AG09309 (cell line): ENCODE results near the gene MAST4.

Experiments used
- DNase-seq: peaks from one replicate; pipeline ENCODE4 v3.0.0-alpha.2; 2010; ENCODE audit warnings: low read depth
- H3K4me3 ChIP-seq: 2 replicates; pipeline ENCODE4 v1.5.1; 2011; ENCODE audit warnings: mild to moderate bottlenecking, low read depth, low read length, moderate library complexity; ENCODE audit not compliant: control insufficient read depth
- TF ChIP-seq, protein P1 (sequence below): IDR thresholded peaks from 2 replicates; pipeline ENCODE4 v1.5.1; 2011; ENCODE audit warnings: mild to moderate bottlenecking, low read depth, low read length, inconsistent platforms; ENCODE audit not compliant: insufficient read depth, control insufficient read depth; ENCODE audit errors: missing control alignments

The MAST4 gene

DNA sequence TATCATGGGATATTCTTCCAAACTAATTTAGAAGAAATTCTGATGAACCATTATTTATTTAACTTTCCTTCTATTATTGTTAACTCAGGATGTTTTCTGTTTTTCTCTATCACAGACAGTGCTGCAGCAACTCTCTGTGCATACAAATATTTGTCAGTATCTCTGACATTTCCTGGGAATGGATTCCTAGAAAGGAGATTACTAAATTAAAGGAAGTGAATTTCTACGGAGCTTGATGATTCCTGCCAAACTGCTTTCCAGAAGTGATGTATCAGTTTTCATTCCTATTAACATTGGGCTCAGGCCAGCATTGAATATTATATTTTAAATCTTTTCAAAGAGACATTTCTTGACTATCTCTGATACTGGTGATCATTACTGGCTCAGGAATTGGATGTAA is 26.0 kb upstream of the MAST4 start:
- no peak for DNase-seq
- TF ChIP-seq, protein P1, sequence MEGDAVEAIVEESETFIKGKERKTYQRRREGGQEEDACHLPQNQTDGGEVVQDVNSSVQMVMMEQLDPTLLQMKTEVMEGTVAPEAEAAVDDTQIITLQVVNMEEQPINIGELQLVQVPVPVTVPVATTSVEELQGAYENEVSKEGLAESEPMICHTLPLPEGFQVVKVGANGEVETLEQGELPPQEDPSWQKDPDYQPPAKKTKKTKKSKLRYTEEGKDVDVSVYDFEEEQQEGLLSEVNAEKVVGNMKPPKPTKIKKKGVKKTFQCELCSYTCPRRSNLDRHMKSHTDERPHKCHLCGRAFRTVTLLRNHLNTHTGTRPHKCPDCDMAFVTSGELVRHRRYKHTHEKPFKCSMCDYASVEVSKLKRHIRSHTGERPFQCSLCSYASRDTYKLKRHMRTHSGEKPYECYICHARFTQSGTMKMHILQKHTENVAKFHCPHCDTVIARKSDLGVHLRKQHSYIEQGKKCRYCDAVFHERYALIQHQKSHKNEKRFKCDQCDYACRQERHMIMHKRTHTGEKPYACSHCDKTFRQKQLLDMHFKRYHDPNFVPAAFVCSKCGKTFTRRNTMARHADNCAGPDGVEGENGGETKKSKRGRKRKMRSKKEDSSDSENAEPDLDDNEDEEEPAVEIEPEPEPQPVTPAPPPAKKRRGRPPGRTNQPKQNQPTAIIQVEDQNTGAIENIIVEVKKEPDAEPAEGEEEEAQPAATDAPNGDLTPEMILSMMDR: no peak
- no peak overlapping the region for H3K4me3 ChIP-seq

DNA sequence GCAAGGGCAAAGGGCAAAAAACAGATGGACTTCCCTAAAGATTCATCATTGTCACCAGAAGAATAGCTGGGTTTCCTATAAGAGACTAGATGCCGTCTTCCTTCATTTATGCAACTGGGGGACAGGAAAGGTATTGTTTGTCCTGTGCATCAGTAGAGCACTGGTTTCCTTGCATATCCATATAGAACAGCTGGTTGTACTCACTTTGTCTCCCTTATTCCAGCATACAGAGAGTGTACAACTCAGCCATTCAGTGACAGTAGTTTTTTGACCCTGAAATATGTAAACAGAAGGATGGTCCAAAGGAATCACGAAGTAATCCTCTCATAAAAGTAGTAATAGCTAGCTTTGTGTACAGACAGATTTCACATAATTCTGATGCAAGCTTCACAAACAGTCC is 22.5 kb upstream of the MAST4 start:
- H3K4me3 ChIP-seq: no peak overlapping the region
- TF ChIP-seq, protein P1: no peak
- no peak for DNase-seq

GRCh38 chr5:66582499-66583165 is 13.6 kb upstream of the MAST4 start:
- TF ChIP-seq, protein P1: no peak
- no peak for DNase-seq
- H3K4me3 ChIP-seq: no peak overlapping the region

DNA sequence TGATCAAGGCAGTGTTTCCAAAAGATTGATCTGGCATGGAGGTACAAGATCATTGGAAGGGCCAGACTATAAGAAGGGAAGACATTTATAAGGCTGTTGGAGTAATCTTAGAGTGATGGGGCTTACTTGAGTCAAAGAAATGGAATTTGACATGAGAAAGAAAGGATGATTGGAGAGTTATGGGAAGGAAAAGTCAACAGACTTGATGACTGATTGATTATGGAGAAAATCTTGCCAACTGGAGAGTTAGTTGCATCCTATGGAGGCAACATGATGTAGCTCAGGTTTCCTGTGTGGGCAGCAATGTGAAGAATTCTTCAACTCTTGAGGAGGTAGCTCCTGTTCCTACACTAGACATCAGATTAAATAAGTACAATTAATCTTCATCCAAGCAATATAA is 10.9 kb upstream of the MAST4 start:
- no peak for DNase-seq
- H3K4me3 ChIP-seq: no peak overlapping the region
- TF ChIP-seq, protein P1: no peak

DNA sequence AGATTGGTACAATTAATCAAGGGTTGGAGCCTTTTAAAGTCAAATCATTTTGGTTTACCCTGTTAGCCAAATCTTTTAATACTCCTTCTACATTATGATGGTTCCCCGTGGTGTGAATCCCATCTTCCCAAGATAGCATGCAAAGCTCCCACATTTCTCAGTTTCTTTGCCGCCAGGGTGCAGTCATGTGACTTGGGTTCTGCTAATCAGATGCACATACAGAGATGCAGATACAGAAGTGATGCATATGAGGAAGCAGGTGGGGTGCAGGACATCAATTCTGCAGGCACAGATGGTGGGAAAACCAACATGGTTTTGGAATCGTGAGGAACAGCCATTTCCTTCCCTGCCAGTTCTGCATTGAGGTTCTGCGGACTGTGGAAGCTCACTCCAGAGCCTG is 8.4 kb upstream of the MAST4 start:
- H3K4me3 ChIP-seq: no peak overlapping the region
- DNase-seq: no peak
- TF ChIP-seq, protein P1: no peak

DNA sequence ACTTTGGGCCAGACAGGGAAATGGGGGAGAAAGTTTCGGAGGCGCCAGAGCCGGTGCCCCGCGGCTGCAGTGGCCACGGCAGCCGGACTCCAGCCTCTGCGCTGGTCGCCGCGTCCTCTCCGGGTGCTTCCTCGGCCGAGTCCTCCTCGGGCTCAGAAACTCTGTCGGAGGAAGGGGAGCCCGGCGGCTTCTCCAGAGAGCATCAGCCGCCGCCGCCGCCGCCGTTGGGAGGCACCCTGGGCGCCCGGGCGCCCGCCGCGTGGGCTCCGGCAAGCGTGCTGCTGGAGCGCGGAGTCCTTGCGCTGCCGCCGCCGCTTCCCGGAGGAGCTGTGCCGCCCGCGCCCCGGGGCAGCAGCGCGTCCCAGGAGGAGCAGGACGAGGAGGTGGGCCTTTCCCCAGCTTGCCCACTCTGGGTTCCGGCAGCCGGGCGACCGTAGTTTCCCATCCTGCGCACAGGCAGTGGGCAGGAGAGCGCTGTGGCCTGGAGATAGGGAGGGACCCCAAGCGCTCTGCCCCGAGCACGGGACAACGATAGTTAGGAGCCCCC is 516 bp downstream of the MAST4 start:
- TF ChIP-seq, protein P1: no peak
- peak overlapping the region; percentile 34 for H3K4me3 ChIP-seq
- no peak for DNase-seq

GRCh38 chr5:66597183-66597757 is 1.1 kb downstream of the MAST4 start:
- DNase-seq: no peak
- TF ChIP-seq, protein P1: no peak
- peak overlapping the region; percentile 34 for H3K4me3 ChIP-seq
